Measurements from ENCODE around the gene CBR1.

The CBR1 gene

DNA sequence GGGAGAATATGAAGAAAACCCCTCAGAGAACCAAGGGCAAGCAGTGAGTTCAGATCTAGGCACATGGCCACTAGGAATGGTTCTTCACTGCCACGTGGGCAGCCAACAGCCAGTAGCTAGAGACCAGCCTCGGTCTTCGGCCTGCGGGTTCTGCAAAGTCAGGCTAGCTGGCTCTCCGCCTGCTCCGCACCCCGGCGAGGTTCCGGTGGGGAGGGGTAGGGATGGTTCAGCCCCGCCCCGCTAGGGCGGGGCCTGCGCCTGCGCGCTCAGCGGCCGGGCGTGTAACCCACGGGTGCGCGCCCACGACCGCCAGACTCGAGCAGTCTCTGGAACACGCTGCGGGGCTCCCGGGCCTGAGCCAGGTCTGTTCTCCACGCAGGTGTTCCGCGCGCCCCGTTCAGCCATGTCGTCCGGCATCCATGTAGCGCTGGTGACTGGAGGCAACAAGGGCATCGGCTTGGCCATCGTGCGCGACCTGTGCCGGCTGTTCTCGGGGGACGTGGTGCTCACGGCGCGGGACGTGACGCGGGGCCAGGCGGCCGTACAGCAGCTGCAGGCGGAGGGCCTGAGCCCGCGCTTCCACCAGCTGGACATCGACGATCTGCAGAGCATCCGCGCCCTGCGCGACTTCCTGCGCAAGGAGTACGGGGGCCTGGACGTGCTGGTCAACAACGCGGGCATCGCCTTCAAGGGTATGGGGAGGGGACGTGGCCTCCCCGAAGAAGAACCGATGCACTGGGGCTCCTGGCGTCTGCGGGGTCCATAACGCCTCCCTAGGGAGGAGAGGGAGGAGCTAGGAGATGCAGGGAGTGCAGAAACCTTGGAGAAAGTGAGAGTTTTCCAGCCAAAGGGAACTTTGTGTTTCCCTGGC lies at the start of gene CBR1:
CBR1 (plus strand) TSS at position 312 of the 871 bp plus-strand sequence; CDS start at position 404, 92 bp downstream.
- peak; percentile 81 for DNase-seq (ENCODE audit: low read depth, low spot score)

DNA sequence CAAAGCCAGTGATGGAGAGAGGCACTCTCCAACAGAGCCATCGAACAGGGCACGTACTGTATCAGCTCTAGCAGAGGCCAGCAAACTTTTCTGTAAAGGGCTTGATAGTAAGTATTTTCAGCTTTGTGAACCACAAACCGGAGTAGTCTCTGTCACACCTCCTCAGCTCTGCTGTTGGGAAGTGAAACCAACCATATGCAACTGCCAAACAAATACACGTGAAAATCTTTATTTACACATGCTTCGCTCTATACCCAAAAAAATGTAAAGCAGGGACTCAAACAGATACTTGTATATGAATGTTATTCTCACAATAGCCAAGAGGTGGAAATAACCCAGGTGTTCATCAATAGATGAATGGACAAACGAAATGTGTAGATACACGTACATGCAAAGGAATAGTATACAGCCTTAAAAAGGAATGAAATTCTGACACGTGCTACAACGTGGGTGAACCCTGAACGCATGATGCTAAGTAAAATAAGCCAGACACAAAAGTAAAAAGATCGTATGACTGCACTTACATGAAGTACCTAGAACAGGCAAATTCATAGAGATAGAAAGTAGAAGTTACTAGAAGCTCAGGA lies 48.5 kb upstream of the CBR1 start:
- no peak for DNase-seq (ENCODE audit: low read depth, low spot score)

DNA sequence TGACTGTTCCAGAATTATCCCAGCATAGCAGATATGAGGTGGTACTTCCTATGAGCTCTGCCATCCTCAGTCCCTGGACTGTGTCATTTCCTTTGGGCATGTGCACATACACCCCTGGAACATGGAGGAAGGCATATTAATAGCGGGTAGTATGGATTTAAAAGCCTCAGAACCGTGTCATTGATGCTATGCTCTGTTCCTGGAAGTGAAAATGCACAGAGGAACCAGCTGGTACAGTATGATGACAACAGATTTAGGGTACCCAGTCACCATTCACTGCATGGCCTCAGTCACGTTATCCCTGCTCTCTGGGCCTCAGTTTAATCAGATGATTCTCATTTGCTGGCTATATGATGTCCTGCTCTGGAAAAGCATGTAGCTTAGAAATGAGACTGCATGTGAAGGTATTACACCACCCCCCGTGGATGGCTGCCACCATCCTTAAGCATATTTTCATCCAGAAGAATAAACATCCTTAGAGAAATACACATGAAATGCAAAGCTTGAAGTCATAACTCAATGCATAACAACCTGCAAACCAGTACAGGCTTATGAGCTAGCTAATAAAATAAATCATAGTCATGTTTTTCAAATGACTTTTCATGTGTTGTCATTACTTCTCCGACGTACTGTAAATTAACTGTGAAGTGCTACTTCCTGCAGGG lies 47.3 kb upstream of the CBR1 start:
- DNase-seq (ENCODE audit: low read depth, low spot score) = no peak

DNA sequence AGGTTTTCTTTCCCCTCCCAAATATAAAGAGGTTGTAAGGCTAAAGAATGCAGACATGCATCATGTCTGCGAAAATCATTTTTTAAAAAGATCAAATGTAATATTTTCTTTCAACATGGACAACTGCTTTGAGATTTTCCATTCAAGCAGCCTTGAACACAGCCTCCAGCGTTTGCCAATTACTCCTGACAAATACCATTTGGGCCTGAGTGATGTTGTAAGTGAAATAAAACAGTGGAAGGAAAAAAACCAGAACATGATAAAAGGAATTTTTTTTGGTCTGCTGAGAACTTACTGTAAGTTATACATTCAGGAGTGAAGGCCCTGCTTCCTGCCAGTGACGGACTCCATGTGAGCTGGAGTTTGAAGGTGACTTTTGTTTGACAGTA lies 46.7 kb upstream of the CBR1 start:
- no peak for DNase-seq (ENCODE audit: low read depth, low spot score)

DNA sequence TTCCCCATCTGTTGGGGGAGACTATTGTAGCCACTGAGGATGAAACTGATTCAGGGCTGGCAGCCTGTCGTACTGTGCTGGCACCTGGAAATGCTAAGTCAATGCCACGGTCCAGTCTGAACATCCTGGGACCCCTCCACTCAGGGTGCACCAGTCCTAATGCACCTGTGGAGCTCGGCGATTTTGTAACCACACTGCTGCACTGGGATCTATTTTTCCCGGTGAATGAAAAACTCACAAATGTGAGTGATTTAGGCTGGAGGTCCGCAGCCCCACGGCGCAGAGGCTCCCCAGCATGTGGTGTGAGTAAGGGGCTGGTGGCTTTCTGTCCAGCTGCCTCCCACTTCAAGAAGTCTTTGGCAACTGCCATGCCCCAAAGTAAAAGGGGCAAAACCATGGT lies 45.0 kb upstream of the CBR1 start:
- DNase-seq (ENCODE audit: low read depth, low spot score) = no peak

DNA sequence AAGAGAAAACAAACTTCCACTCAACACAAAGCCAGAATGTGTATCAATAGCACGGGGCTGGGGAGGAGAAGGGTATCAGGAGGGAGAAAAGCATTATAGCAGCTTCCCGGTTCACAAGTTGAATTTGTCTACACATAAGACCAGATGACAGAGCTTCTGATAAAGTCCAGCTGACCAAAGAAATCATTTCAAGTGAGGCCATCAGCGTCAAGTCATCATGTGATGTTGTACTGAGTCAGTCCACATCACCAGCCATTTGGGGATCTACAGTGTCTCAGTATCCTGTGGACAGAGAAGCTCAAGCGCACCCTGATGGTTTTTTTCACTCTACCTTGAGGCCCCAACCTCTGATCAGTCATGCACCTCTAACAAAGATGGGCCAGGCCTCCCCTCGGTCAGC lies 42.5 kb upstream of the CBR1 start:
- DNase-seq (ENCODE audit: low read depth, low spot score) = no peak

DNA sequence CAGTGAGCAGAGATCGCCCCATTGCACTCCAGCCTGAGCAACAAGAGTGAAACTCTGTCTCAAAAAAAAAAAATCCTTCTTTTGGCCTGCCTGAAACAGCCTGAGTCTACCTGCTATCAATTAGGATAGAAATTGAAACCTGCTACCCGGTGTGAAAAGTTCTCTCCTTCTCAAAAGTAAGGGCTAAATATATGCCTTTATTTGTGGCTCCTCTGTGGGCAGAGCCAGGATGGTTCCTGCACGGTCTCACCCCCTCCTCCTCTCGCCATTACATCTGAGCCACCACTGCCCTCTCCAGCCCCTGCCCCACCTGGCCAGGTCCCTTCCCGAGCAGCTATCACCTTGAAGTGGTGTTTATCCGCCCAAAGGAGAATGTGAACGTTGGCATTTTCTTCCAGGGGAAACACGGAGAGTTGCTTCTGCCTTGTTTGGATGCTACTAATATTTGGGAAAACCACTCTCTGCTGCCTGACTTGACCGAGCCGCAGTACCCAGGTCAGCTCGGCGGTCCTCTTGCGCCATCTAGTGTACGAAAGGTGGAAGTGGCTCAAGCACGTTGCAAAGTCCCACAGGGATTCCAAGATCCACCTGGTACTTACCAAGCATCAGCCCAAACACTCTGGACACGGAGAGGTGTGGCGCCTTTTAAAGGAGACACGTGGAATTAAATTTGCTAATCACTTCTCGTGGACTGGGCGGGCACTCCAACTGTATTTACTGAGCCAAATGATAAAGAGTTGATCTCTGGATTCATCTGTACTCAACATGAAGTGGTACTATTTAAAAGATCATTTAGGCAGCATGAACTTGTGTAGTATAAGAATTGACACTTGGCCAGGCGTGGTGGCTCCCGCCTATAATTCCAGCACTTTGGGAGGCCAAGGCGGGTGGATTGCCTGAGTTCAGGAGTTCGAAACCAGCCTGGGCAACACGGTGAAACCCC lies 41.4 kb upstream of the CBR1 start:
- DNase-seq (ENCODE audit: low read depth, low spot score) = peak; percentile 38

DNA sequence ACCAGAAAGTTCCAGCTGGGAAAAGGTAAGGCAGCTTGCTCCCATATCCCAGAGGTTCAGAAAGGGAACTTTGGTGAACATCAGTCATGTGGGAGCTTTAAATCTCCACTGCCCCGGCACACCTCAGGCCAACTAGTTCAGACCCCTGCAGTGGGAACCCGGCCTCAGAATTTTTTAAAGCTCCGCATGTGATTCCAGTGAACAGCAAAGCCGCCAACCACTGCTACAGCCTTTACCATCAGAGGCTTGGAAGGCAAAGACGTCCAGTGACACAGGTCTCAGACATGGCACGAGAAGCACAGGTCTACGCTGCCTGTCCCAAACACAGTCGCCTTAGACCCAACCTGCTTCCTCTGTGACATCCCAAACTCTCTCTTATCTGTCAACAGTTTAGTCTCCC lies 40.5 kb upstream of the CBR1 start:
- DNase-seq (ENCODE audit: low read depth, low spot score) = no peak

DNA sequence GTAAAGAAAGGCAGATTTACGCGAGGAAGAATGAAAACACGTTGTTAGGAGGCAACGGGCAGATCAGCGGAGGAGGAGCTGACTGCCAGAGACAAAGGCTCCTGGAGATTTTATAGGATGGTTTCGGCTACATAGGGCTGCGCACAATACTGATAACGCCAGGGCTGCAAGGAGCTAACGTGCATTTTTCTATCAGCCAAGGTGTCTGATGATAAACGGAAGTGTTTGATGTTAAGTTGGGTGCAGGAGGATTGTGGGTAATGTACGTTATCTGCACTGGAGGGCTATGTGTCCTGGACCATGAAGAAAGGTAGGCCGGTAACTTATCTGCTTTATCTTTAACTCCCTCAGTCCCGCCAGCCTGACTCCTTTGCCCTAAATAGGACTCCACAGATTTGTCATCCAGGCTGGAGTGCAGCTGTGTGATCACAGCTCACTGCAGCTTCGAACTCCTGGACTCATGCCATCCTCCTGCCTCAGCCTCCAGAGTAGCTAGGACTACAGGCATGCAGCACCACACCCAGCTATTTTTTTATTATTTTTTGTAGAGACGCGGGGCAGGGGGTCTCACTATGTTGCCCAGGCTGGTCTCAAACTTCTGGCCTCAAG lies 39.1 kb upstream of the CBR1 start:
- no peak for DNase-seq (ENCODE audit: low read depth, low spot score)

DNA sequence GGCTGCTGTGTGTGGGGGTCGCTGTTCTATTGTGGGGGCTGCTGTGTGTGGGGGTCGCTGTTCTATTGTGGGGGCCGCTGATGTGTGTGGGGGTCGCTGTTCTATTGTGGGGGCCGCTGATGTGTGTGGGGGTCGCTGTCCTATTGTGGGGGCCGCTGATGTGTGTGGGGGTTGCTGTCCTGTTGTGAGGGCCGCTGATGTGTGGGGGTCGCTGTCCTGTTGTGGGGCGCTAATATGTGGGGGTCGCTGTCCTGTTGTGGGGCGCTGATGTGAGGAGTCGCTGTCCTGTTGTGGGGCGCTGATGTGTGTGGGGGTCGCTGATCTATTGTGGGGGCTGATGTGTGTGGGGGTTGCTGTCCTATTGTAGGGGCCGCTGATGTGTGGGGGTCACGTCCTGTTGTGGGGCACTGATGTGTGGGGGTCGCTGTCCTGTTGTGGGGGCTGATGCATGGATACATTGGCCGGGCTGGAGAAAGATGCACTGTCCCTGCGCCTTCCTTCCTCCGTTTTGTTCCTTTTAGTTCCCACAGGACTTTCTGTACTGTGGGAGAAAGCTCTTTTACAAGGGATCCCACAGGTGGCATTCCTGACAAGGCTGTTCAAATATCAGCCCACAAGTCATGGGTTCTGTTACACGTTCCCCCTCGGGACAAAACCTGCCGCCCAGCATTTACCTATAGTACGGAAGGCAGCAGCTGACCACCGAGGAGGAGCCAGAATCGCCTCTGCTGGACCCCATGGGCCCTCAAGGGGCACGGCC lies 37.0 kb upstream of the CBR1 start:
- DNase-seq (ENCODE audit: low read depth, low spot score) = no peak

DNA sequence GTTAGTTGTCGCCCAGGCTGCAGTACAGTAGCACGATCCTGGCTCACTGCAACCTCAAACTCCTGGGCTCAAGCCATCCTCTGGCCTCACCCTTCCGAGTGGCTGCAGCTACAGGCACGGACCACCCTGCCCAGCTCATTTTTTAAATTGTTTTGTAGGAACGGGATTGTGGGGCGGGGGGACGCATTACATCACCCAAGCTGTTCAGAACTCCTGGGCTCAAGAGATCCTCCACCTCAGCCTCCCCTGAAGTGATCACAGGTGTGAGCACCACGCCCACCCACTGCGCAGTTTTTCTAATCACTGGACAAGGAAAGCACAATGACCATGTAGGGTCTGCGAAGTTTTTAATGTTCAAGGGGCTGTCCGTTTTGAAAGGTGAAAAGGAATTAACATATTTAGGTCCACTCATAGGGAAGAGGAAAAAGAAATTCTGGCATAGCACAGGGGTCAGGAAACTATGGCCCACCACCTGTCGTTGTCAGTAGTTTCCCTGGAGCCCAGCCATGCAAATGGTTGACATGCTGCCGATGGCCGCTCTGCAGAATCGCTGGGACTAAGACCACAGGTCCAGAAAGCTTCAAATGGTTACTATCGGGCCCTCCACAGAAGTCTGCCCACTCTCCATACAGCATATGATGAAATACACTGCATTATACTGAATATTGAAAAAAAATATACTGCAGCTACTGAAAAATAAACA lies 35.5 kb upstream of the CBR1 start:
- no peak for DNase-seq (ENCODE audit: low read depth, low spot score)

DNA sequence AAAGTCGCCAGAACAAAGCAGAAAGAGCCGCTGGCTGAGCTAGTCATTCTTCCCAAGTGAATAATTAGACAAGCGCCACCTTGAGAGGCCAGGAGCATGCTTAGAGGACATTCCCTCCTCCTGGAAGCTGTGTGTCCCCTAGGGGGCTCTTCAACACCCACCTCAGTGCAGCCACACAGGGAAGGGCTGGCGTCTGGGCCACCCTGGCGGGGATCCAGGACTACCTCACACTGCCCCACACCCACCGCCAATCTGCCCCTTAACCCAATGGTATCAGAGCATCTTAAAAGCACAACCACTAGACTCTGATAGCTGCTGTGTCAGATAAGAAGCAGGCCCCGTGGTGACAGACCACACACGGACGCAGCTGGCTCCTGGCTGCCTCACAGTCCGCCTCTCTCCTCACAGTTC lies 34.4 kb upstream of the CBR1 start:
- DNase-seq (ENCODE audit: low read depth, low spot score) = peak; percentile 38

DNA sequence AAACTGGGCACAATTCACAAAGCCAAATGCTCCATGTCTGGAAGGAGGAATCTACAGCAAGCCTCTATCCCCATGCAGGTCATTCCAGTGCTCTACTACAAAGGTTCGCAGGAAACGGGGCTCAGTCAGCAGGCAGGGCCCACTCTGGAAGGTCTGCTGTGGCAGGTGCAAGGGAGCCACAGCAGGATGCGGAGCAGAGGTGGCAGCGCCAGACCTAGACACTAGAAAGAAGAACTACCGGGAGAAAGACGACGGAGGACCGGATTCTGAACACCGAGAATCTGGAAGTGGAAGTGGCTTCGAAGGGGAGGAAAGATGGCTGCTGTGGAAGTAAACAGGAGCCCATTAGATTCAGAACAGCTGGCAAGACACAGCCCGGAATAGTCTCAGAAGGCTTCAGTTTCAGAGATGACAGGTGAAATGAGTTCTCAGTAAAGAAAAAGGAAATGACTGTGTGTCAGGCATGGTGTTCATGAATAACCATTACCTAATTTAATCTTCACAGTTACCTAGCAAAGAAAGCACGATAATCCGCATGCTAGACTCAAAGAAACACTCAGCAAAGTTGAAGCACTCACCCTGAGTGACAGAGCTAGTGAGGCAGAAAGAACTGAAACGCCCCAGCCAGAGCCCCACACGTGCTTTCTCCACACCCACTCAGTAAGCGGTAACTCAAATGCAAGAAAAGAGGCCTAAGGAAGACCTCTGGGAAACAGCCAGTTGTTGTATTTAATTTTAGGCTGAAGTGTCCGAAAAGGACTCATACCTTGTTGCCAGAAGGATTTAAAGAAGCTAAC lies 30.9 kb upstream of the CBR1 start:
- no peak for DNase-seq (ENCODE audit: low read depth, low spot score)

DNA sequence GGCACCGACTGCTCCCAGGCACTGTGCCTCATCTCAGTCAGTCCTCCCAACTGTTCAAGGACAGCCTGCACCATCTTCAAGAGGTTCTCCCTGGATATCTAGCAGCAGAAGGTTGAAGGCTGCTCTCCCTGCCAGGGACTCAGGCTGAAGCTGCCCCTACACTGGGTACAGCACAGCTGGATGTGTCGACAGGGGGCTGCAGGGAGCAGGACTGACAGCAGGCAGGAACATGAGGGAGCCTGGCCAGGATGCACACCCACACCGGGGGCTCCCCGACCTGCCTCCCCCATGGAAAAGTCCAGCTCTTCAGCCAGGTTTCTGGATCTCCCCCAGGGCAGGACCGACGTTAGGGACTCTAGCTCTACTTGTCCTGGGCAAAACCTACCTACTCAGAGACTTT lies 30.0 kb upstream of the CBR1 start:
- no peak for DNase-seq (ENCODE audit: low read depth, low spot score)

DNA sequence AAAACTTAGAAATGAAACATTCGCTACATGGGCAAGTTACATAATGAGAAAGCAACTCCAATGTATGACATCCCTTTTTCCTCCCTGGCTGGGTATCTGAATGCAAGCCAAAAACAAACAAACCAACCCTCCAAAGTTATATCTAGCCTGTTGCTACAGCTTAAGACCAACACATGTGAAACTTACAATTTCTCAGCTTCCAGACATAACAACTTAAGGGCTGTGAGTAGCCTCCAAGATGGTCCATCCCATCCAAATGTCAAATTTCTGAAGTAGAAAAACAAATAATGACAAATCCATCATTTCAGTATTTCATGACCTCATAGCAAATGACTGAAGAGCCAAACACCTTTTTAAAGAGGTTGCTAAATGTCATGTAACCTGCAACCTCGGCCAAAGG lies 29.4 kb upstream of the CBR1 start:
- no peak for DNase-seq (ENCODE audit: low read depth, low spot score)

DNA sequence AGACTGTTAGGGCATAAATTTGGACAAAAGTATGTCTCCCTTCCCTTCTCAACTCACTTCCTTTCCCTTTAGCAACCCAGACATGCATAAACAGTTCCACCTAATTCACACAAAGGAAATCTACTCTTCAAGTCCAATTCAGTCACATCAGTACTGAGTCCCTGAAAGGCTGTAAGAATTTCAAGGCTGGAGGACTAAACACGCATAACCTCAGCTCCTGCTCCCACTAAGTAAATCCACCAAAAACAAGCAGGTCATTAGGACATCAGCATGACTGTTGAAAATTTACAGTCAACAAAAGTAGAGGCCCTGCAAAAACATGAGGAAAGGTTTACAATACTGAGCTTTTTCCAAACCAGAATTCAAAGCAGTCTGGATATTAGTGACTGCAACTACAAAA lies 27.9 kb upstream of the CBR1 start:
- DNase-seq (ENCODE audit: low read depth, low spot score) = no peak

DNA sequence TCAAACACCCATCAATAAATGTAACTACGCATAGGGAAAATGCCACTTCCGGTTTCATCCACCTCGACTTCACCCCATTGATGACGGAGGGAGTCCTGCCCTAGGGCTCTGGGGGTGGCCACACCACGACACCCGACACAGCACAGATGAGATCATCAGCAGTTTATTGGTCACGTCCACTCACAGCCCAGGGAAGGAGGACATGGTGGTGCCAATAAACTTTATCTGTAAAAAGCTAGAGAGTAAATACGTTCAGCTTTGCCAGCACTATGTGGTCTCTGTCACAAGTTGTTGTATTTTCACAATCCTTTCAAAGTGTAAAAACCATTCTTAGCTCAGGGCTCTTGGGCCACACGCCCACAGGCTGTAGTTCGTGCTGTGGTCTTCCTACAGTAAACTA lies 25.8 kb upstream of the CBR1 start:
- DNase-seq (ENCODE audit: low read depth, low spot score) = no peak

DNA sequence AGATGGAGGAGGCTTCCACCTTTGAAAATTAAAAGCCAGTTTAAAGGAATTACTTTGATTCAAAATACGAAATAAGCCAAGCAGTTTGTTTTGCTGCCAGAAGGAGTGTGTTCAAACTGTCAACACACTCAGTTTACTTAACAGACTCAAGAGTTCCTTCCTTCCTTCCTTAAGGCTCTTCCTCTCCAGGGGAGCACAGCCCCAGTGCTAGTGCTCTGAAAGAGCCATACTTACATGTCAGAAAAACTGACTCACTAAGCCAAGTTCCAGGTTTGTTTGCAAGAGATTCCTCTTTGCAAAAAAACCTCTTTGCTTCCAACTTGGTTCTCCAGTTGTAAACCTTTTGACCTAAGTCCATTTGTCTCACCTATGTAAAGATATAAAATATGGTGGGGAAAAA lies 23.8 kb upstream of the CBR1 start:
- no peak for DNase-seq (ENCODE audit: low read depth, low spot score)

DNA sequence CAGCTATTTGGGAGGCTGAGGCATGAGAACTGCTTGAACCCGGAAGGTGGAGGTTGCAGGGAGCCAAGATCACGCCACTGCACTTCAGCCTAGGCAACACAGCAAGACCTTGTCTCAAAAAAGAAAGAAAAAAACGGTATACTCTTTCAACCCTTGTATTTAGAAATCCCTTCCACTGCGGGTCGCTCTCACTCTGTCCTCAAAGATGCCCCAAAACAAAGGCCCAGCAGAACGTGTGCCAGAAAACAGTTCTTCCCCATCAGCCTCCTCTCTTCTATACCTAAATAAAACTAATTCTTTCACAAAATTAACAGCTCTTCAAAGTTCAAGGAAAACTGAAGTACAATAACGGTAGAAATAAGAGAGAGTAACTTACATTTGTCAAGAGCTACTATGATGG lies 22.7 kb upstream of the CBR1 start:
- no peak for DNase-seq (ENCODE audit: low read depth, low spot score)
